H1 (cell line): ENCODE measurements around the gene SLC39A2. TPM values are rescaled to one million over a fixed set of nuclear protein-coding genes. Genes with fewer than 3 reads are reported as not detected.
A peak's percentile ranks its signal among the peaks of the same experiment; 100 is the strongest.

Experiments used
- CTCF ChIA-PET: fragments of 300-600 bp; sonication (Branson Sonifier 250); formaldehyde crosslinking; loops from one replicate; lab custom pipeline; 2021; ENCODE audit not compliant: partially characterized antibody; lab: Charles Lee
- POLR2A ChIA-PET: fragments of 300-600 bp; sonication (Branson Sonifier 250); formaldehyde crosslinking; loops from one replicate; lab custom pipeline; 2021; ENCODE audit warnings: inconsistent platforms; ENCODE audit not compliant: partially characterized antibody; lab: Charles Lee
- DNase-seq, 2 experiments: peaks; one replicate each; pipeline versions ENCODE4 v3.0.0 to v3.0.0-alpha.2; 2010 to 2022; ENCODE audit warnings: low spot score in 2 of 2, low read depth in 1 of 2, mixed read lengths in 1 of 2
- FAIRE-seq: peaks from 2 replicates; lab custom pipeline; 2011; peaks lifted over from hg19 to GRCh38; lab: Jason Lieb, UNC
- H2AFZ ChIP-seq: 2 replicates; pipeline ENCODE4 v1.8.1; 2012; ENCODE audit warnings: low read length, inconsistent platforms
- H2AK5ac ChIP-seq: 2 replicates; pipeline ENCODE4 v1.6.1; 2013; ENCODE audit warnings: low read depth, low read length
- H2BK120ac ChIP-seq: replicated peaks from 2 replicates; pipeline ENCODE3; 2013; ENCODE audit warnings: low read depth, low read length, inconsistent platforms
- H2BK12ac ChIP-seq: 2 replicates; pipeline ENCODE4 v1.6.1; 2013; ENCODE audit warnings: low read depth, low read length
- H2BK15ac ChIP-seq: 2 replicates; pipeline ENCODE4 v1.6.1; 2013; ENCODE audit warnings: low read length
- H2BK20ac ChIP-seq: 2 replicates; pipeline ENCODE4 v1.6.1; 2013; ENCODE audit warnings: low read length
- H2BK5ac ChIP-seq: 2 replicates; pipeline ENCODE4 v1.6.1; 2013; ENCODE audit warnings: low read depth, low read length
- H3K14ac ChIP-seq: 2 replicates; pipeline ENCODE4 v1.6.1; 2013; ENCODE audit warnings: inconsistent platforms; ENCODE audit not compliant: insufficient read length
- H3K18ac ChIP-seq: 2 replicates; pipeline ENCODE4 v1.6.1; 2013; ENCODE audit warnings: low read length; ENCODE audit errors: extremely low read depth
- H3K23ac ChIP-seq: 2 replicates; pipeline ENCODE4 v1.6.1; 2013; ENCODE audit warnings: inconsistent platforms; ENCODE audit not compliant: insufficient read length
- H3K23me2 ChIP-seq: 2 replicates; pipeline ENCODE4 v1.6.1; 2013; ENCODE audit warnings: low read depth, low read length
- H3K27ac ChIP-seq: 2 replicates; pipeline ENCODE4 v1.6.1; 2011; ENCODE audit warnings: low read depth, low read length, inconsistent platforms
- H3K27me3 ChIP-seq, 4 experiments: replicated peaks in 1 of 4; 1 replicate in 1 of 4; 2 replicates in 3 of 4; pipeline versions ENCODE4 v1.6.1 to v1.8.1; 2011 to 2013; ENCODE audit warnings: low read length in 3 of 4, mild to moderate bottlenecking in 3 of 4, inconsistent platforms in 2 of 4, mixed read lengths in 2 of 4, moderate library complexity in 1 of 4; ENCODE audit not compliant: control insufficient read depth in 3 of 4, insufficient read depth in 3 of 4; ENCODE audit errors: extremely low read depth in 1 of 4
- H3K36me3 ChIP-seq, 4 experiments: 2 replicates each; pipeline versions ENCODE4 v1.6.1 to v1.8.1; 2011 to 2013; ENCODE audit warnings: mild to moderate bottlenecking in 4 of 4, low read length in 3 of 4, moderate library complexity in 2 of 4, control low read depth in 1 of 4, inconsistent platforms in 1 of 4; ENCODE audit not compliant: insufficient read depth in 4 of 4, control insufficient read depth in 2 of 4
- H3K4ac ChIP-seq: replicated peaks from 2 replicates; pipeline ENCODE3; 2013; ENCODE audit warnings: low read length, low read depth, mixed read lengths, inconsistent platforms; ENCODE audit not compliant: insufficient read length
- H3K4me1 ChIP-seq, 4 experiments: replicated peaks in 1 of 4; 1 replicate in 1 of 4; 2 replicates in 3 of 4; pipeline versions ENCODE4 v1.6.1 to v1.8.1; 2011 to 2013; ENCODE audit warnings: low read length in 3 of 4, inconsistent platforms in 2 of 4, mixed read lengths in 1 of 4; ENCODE audit not compliant: insufficient read depth in 4 of 4, control insufficient read depth in 3 of 4
- H3K4me2 ChIP-seq, 2 experiments: 2 replicates each; pipeline versions ENCODE4 v1.6.1 to v1.8.1; 2011 to 2013; ENCODE audit warnings: low read depth in 2 of 2, low read length in 2 of 2, control low read depth in 1 of 2, inconsistent platforms in 1 of 2, mild to moderate bottlenecking in 1 of 2; ENCODE audit not compliant: insufficient read depth in 1 of 2
- H3K4me3 ChIP-seq, 4 experiments: fragments of 200-600, 300-600 bp in 1 of 4; sonication (generic), shearing (Covaris generic), sonication (Bioruptor Twin) in 1 of 4; 2 replicates each; pipeline versions ENCODE4 v1.5.1 to v1.8.1; 2011 to 2016; ENCODE audit warnings: low read length in 4 of 4, low read depth in 3 of 4, control low read depth in 2 of 4, inconsistent platforms in 2 of 4, mild to moderate bottlenecking in 2 of 4, mixed read lengths in 1 of 4, moderate library complexity in 1 of 4; ENCODE audit not compliant: insufficient read depth in 2 of 4; ENCODE audit errors: extremely low read depth in 1 of 4
- H3K56ac ChIP-seq: replicated peaks from 2 replicates; pipeline ENCODE3; 2013; ENCODE audit warnings: low read depth, mild to moderate bottlenecking, mixed read lengths, low read length, inconsistent platforms; ENCODE audit not compliant: insufficient read length
- H3K79me1 ChIP-seq: 2 replicates; pipeline ENCODE4 v1.6.1; 2013; ENCODE audit warnings: low read depth, low read length, control low read depth
- H3K79me2 ChIP-seq, 2 experiments: 2 replicates each; pipeline versions ENCODE4 v1.6.1 to v1.8.1; 2012 to 2013; ENCODE audit warnings: low read length in 2 of 2, mild to moderate bottlenecking in 2 of 2, inconsistent platforms in 1 of 2; ENCODE audit not compliant: insufficient read depth in 2 of 2, control insufficient read depth in 1 of 2
- H3K9ac ChIP-seq, 4 experiments: replicated peaks in 1 of 4; 1 replicate in 1 of 4; 2 replicates in 3 of 4; pipeline versions ENCODE4 v1.6.1 to v1.8.1; 2011 to 2013; ENCODE audit warnings: low read depth in 3 of 4, low read length in 3 of 4, control low read depth in 2 of 4, mild to moderate bottlenecking in 2 of 4, moderate library complexity in 2 of 4, inconsistent platforms in 1 of 4; ENCODE audit errors: extremely low read depth in 1 of 4
- H3K9me3 ChIP-seq, 2 experiments: 2 replicates each; pipeline versions ENCODE4 v1.6.1 to v1.8.1; 2012 to 2013; ENCODE audit warnings: mild to moderate bottlenecking in 2 of 2, moderate library complexity in 2 of 2, control low read depth in 1 of 2, inconsistent platforms in 1 of 2, low read depth in 1 of 2, low read length in 1 of 2, mixed read lengths in 1 of 2; ENCODE audit not compliant: insufficient read depth in 2 of 2
- H4K20me1 ChIP-seq, 2 experiments: replicated peaks in 1 of 2; 2 replicates each; pipeline versions ENCODE3 to v1.8.1; 2011 to 2013; ENCODE audit warnings: inconsistent platforms in 2 of 2, low read length in 2 of 2, mild to moderate bottlenecking in 1 of 2; ENCODE audit not compliant: insufficient read depth in 2 of 2, control insufficient read depth in 1 of 2
- H4K5ac ChIP-seq: 2 replicates; pipeline ENCODE4 v1.6.1; 2013; ENCODE audit warnings: low read length, low read depth, mixed read lengths, inconsistent platforms; ENCODE audit not compliant: insufficient read length
- H4K8ac ChIP-seq: 2 replicates; pipeline ENCODE4 v1.8.0; 2013; ENCODE audit warnings: mild to moderate bottlenecking, moderate library complexity, low read length, inconsistent platforms; ENCODE audit not compliant: insufficient read depth; ENCODE audit errors: extremely low read depth
- H4K91ac ChIP-seq: replicated peaks from 2 replicates; pipeline ENCODE3; 2013; ENCODE audit warnings: low read length, mixed read lengths, inconsistent platforms; ENCODE audit not compliant: insufficient read length
- BACH1 ChIP-seq: IDR thresholded peaks from 2 replicates; pipeline ENCODE4 v1.6.1; 2012; ENCODE audit warnings: low read length, improper control_type of control experiment
- SIRT6 ChIP-seq: IDR thresholded peaks from one replicate; pipeline ENCODE4 v1.7.1; 2012; ENCODE audit warnings: low read length, inconsistent platforms
- SP1 ChIP-seq: IDR thresholded peaks from 2 replicates; pipeline ENCODE4 v1.6.1; 2011; ENCODE audit warnings: low read depth, low read length
- TEAD4 ChIP-seq: IDR thresholded peaks from 2 replicates; pipeline ENCODE4 v1.6.1; 2012; ENCODE audit warnings: low read depth, low read length, inconsistent platforms, mixed read lengths
- WGBS, 2 experiments: shearing (Covaris generic) in 1 of 2; methylation state at CpG; one replicate each; pipeline versions ENCODE4 v1.1.6 to v1.1.7; 2013 to 2015; ENCODE audit warnings: low lambda C conversion rate in 2 of 2, mixed read lengths in 2 of 2, inconsistent platforms in 1 of 2, low coverage in 1 of 2, missing lambda C conversion rate in 1 of 2; ENCODE audit not compliant: insufficient replicate concordance in 2 of 2, insufficient coverage in 1 of 2, insufficient read length in 1 of 2; ENCODE audit errors: extremely low coverage in 1 of 2, missing lambda C conversion rate in 1 of 2; 5-methylcytosine and 5-hydroxymethylcytosine counted together
- polyA plus RNA-seq, 7 experiments: library from polyadenylated mRNA; depleted of rRNA in 3 of 7; stranded (reverse) in 5 of 7; unstranded in 2 of 7; fragments of >200 nt in 5 of 7; fragments of 200-250 nt in 2 of 7; gene quantifications; 1 replicate in 5 of 7; 2 replicates in 1 of 7; 4 replicates in 1 of 7; pipeline versions ENCODE4 v1.2.1 to v1.2.3, GENCODE V29; 2011 to 2013; ENCODE audit warnings: missing spikeins in 2 of 7, mixed read lengths in 2 of 7
- total RNA-seq: library from RNA; stranded (reverse); fragmentation: NEBNext Ultra II Directional; extraction: Animal tissue kit (Norgen Biotek cat#: 25700); gene quantifications from 2 replicates; pipeline ENCODE4 v1.2.1, GENCODE V29; 2021

Gene SLC39A2
- total and polyA plus RNA-seq, 2 of the 8 experiments (the other 6 are each of a cell fraction or from before 2014, with no cell fraction given) = 0.14 to 0.22 TPM

DNA sequence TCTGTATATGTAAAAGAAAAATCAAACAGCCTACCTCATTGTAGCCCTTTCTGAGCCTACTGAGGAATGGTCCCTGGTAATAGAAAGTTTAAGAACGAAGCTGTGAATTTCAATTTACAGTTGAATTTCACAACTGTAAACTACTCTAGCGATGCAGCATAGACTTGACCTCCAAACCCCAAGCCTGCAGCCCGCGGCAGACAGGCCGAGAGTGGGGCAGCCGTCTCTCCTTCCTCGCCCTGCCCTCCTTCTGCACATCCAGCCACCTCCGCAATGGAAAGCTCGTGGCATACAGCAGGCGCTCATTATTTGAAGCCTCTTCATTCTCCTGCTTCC, 28.5 kb upstream of the SLC39A2 start:
- WGBS, 2 experiments = 41% methylated on average over 10 of the region's 10 CpGs; no CpG with 5 or more reads in 1 of the 2 experiments
- no peaks in the 10 kb centered on the region for H4K20me1 ChIP-seq
- H3K4me3 ChIP-seq = peak overlapping the region; percentile 22 to 88 (median 75); a peak in 5 of 8 replicates
- H4K91ac ChIP-seq = no peak overlapping the region
- H3K4me1 ChIP-seq = peaks cover 0 to 2% (median under 1%) of the 10 kb centered on the region in 4 experiments; a peak in 2 of 7 replicates
- no peak overlapping the region for H2BK5ac ChIP-seq
- no peak overlapping the region for H2AK5ac ChIP-seq
- ChIA-PET POLR2A (interaction anchor here (0.7 to 2.1 kb wide), 13 partner anchors 9 to 287 kb away, joined by 3 to 9 read pairs (median 4); partner anchors contain the start of gene ARHGEF40), CTCF (interaction anchor here (0.5 to 4.0 kb wide), 51 partner anchors 9 to 1895 kb away, joined by 3 to 42 read pairs (median 4); partner anchors contain the start of genes ARHGEF40 and METTL17)
- no peaks in the 10 kb centered on the region for H3K36me3 ChIP-seq
- H4K5ac ChIP-seq = peak overlapping the region; percentile 38
- H4K8ac ChIP-seq = peak overlapping the region; percentile 86; the same call in 1 of the 2 replicates
- no peak overlapping the region for H3K4ac ChIP-seq
- peaks cover 0 to 3% (median 1%) of the 10 kb centered on the region in 4 experiments; a peak in 2 of 7 replicates for H3K27me3 ChIP-seq
- H3K9me3 ChIP-seq = no peaks in the 10 kb centered on the region
- peak overlapping the region; percentile 44 to 83 for H3K4me2 ChIP-seq
- H3K18ac ChIP-seq = peak overlapping the region; percentile 56; the same call in 1 of the 2 replicates
- FAIRE-seq (no peak), DNase-seq (no peak)
- H2BK12ac ChIP-seq = peak overlapping the region; percentile 56; the same call in 1 of the 2 replicates
- no peaks in the 10 kb centered on the region for H3K79me1 ChIP-seq
- no peak overlapping the region for H2BK120ac ChIP-seq
- no peak overlapping the region for H3K23ac ChIP-seq
- no peak for TF ChIP-seq TEAD4
- TF ChIP-seq BACH1 = no peak
- no peak for TF ChIP-seq SP1
- TF ChIP-seq SIRT6 = no peak
- H3K9ac ChIP-seq = no peak overlapping the region; a peak in 1 of 7 replicates
- peak overlapping the region; percentile 67; the same call in 1 of the 2 replicates for H2AFZ ChIP-seq
- H3K27ac ChIP-seq = no peak overlapping the region
- H3K23me2 ChIP-seq = peaks cover 4% of the 10 kb centered on the region; the same call in 1 of the 2 replicates
- H2BK20ac ChIP-seq = no peak overlapping the region
- H3K79me2 ChIP-seq = no peaks in the 10 kb centered on the region
- no peak overlapping the region for H3K14ac ChIP-seq
- no peak overlapping the region for H3K56ac ChIP-seq
- H2BK15ac ChIP-seq = no peak overlapping the region
